ENCODE results near the gene PTOV1. TPM values are rescaled to one million over a fixed set of nuclear protein-coding genes. Genes with fewer than 3 reads are reported as not detected.

Gene PTOV1
- total RNA-seq, 1 experiment from 2014 or later = 331 TPM

GRCh38 chr19:49888510-49888824 lies 37.5 kb downstream of the PTOV1 start:
- H3K36me3 ChIP-seq (ENCODE audit: insufficient read depth, low read length, poor library complexity, severe bottlenecking) = peaks cover 13% of the 10 kb centered on the region
- intact Hi-C loops (cut with micrococcal nuclease; ENCODE audit: unreplicated experiment) = no loop called here
- POLR2A ChIA-PET (ENCODE audit: low non-redundant PET) = no interaction called here
- no peak overlapping the region for H3K27ac ChIP-seq (ENCODE audit: low read depth, low read length, poor library complexity, severe bottlenecking)
- CTCF ChIA-PET = interaction anchor here (0.6 kb wide), 1 partner anchor 836 kb away, joined by 4 read pairs; no protein-coding TSS in a partner anchor
- TF ChIP-seq EZH2 (IDR thresholded peaks at IDR 0.05; ENCODE audit: borderline replicate concordance, low read depth, low read length, poor library complexity, severe bottlenecking) = no peak
- TF ChIP-seq, protein P1, sequence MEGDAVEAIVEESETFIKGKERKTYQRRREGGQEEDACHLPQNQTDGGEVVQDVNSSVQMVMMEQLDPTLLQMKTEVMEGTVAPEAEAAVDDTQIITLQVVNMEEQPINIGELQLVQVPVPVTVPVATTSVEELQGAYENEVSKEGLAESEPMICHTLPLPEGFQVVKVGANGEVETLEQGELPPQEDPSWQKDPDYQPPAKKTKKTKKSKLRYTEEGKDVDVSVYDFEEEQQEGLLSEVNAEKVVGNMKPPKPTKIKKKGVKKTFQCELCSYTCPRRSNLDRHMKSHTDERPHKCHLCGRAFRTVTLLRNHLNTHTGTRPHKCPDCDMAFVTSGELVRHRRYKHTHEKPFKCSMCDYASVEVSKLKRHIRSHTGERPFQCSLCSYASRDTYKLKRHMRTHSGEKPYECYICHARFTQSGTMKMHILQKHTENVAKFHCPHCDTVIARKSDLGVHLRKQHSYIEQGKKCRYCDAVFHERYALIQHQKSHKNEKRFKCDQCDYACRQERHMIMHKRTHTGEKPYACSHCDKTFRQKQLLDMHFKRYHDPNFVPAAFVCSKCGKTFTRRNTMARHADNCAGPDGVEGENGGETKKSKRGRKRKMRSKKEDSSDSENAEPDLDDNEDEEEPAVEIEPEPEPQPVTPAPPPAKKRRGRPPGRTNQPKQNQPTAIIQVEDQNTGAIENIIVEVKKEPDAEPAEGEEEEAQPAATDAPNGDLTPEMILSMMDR (conservative IDR thresholded peaks at IDR 0.05; ENCODE audit: low read depth, low read length) = no peak
- H3K4me1 ChIP-seq (ENCODE audit: insufficient read depth, low read length, poor library complexity, severe bottlenecking) = no peaks in the 10 kb centered on the region
- no peak for DNase-seq (ENCODE audit: low spot score)
- H3K4me3 ChIP-seq (ENCODE audit: low read depth, low read length, poor library complexity, severe bottlenecking) = no peak overlapping the region
- no peaks in the 10 kb centered on the region for H3K27me3 ChIP-seq (replicated peaks; ENCODE audit: insufficient read depth, low read depth, low read length, poor library complexity)
- no TSS peak for BruUV-seq (replicated peaks)
- H3K9me3 ChIP-seq (ENCODE audit: low read depth, low read length, poor library complexity, severe bottlenecking) = no peaks in the 10 kb centered on the region

DNA sequence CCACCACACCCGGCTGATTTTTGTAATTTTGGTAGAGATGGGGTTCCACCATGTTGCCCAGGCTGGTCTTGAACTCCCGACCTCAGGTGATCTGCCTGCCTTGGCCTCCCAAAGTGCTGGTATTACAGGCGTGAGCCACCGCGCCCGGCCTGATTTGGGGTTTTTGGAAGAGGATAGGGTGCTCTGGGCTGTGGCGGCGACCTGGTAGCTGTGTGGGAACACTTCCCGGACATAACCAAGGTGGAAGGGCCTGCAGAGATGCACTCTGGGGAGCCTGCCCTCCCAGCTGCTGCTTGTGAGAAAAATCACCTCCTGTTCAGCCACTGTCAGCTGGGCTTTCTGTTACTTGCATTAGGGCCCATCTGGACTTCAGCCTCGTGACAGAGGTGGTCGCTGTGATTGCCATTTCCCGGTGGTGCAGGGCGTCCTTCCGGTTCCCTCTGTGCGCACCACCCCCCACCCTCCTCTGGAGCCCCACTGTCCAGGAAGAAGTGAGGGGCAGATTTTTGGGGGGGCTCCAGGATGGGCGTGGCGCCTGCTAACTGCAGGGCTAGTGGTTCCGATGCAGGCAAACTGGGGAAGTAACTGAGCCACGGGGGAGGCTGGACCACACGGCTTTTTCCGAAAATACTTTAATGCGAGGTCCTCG lies 38.2 kb downstream of the PTOV1 start:
- ChIA-PET POLR2A (ENCODE audit: low non-redundant PET) (no interaction called here), CTCF (no interaction called here)
- Histone ChIP-seq H3K27me3 (replicated peaks; ENCODE audit: insufficient read depth, low read depth, low read length, poor library complexity) (no peaks in the 10 kb centered on the region), H3K4me1 (ENCODE audit: insufficient read depth, low read length, poor library complexity, severe bottlenecking) (no peaks in the 10 kb centered on the region), H3K27ac (ENCODE audit: low read depth, low read length, poor library complexity, severe bottlenecking) (no peak overlapping the region), H3K4me3 (ENCODE audit: low read depth, low read length, poor library complexity, severe bottlenecking) (no peak overlapping the region), H3K36me3 (ENCODE audit: insufficient read depth, low read length, poor library complexity, severe bottlenecking) (peaks cover 6% of the 10 kb centered on the region), H3K9me3 (ENCODE audit: low read depth, low read length, poor library complexity, severe bottlenecking) (no peaks in the 10 kb centered on the region)
- no peak for TF ChIP-seq EZH2 (IDR thresholded peaks at IDR 0.05; ENCODE audit: borderline replicate concordance, low read depth, low read length, poor library complexity, severe bottlenecking)
- TF ChIP-seq, protein P1 (conservative IDR thresholded peaks at IDR 0.05; ENCODE audit: low read depth, low read length) = no peak
- DNase-seq (ENCODE audit: low spot score) = no peak
- BruUV-seq (replicated peaks) = no TSS peak
- intact Hi-C loops (cut with micrococcal nuclease; ENCODE audit: unreplicated experiment) = no loop called here

GRCh38 chr19:49889687-49890348 lies 38.9 kb downstream of the PTOV1 start:
- Histone ChIP-seq H3K4me3 (ENCODE audit: low read depth, low read length, poor library complexity, severe bottlenecking) (peak overlapping the region; percentile 20), H3K4me1 (ENCODE audit: insufficient read depth, low read length, poor library complexity, severe bottlenecking) (no peaks in the 10 kb centered on the region), H3K36me3 (ENCODE audit: insufficient read depth, low read length, poor library complexity, severe bottlenecking) (no peaks in the 10 kb centered on the region), H3K9me3 (ENCODE audit: low read depth, low read length, poor library complexity, severe bottlenecking) (no peaks in the 10 kb centered on the region), H3K27ac (ENCODE audit: low read depth, low read length, poor library complexity, severe bottlenecking) (no peak overlapping the region), H3K27me3 (replicated peaks; ENCODE audit: insufficient read depth, low read depth, low read length, poor library complexity) (no peaks in the 10 kb centered on the region)
- intact Hi-C loops (cut with micrococcal nuclease; ENCODE audit: unreplicated experiment) = no loop called here
- no TSS peak for BruUV-seq (replicated peaks)
- POLR2A ChIA-PET (ENCODE audit: low non-redundant PET) = no interaction called here
- DNase-seq (ENCODE audit: low spot score) = peak; percentile 85
- no peak for TF ChIP-seq EZH2 (IDR thresholded peaks at IDR 0.05; ENCODE audit: borderline replicate concordance, low read depth, low read length, poor library complexity, severe bottlenecking)
- TF ChIP-seq, protein P1 (conservative IDR thresholded peaks at IDR 0.05; ENCODE audit: low read depth, low read length) = peak; percentile 88
- CTCF ChIA-PET = interaction anchor here (0.9 kb wide), 1 partner anchor 18 kb away, joined by 3 read pairs; no protein-coding TSS in a partner anchor
